Endothelial cell of umbilical vein (primary cell): ENCODE results near the gene HTT. TPM values are rescaled to one million over a fixed set of nuclear protein-coding genes. Genes with fewer than 3 reads are reported as not detected.

Source experiments
- BruUV-seq: library from RNA; stranded (reverse); fragments of 400-500 nt; replicated peaks from 2 replicates; lab custom pipeline; 2021; lab: Mats Ljungman, UMichigan
- CTCF ChIA-PET: fragments of 300-600, 350-600 bp; sonication (Branson Sonifier 250); formaldehyde crosslinking; loops from one replicate; lab custom pipeline; 2021; ENCODE audit warnings: antibody characterized with exemption, inconsistent platforms; lab: Charles Lee
- POLR2A ChIA-PET: fragments of 300-600, 350-600 bp; sonication (Branson Sonifier 250); formaldehyde crosslinking; loops from one replicate; lab custom pipeline; 2021; ENCODE audit warnings: antibody characterized with exemption, inconsistent platforms; lab: Charles Lee
- DNase-seq: peaks from one replicate; pipeline ENCODE4 v3.0.0-alpha.2; 2011; ENCODE audit warnings: low read depth, low spot score
- FAIRE-seq: peaks from 2 replicates; lab custom pipeline; 2011; peaks lifted over from hg19 to GRCh38; lab: Jason Lieb, UNC
- H2AFZ ChIP-seq: 2 replicates; pipeline ENCODE4 v1.6.0; 2012; ENCODE audit warnings: low read depth, low read length, control low read depth, inconsistent platforms
- H3K27ac ChIP-seq: 2 replicates; pipeline ENCODE4 v1.5.1; 2011; ENCODE audit warnings: low read depth, mild to moderate bottlenecking, control low read depth, low read length, moderate library complexity; ENCODE audit not compliant: insufficient read depth
- H3K27me3 ChIP-seq, 2 experiments: 2 replicates each; pipeline versions ENCODE4 v1.6.0 to v1.6.1; 2011; ENCODE audit warnings: low read length in 2 of 2, mixed read lengths in 1 of 2; ENCODE audit not compliant: control insufficient read depth in 2 of 2, insufficient read depth in 2 of 2
- H3K36me3 ChIP-seq, 2 experiments: 2 replicates in 1 of 2; 3 replicates in 1 of 2; pipeline ENCODE4 v1.5.1; 2011; ENCODE audit warnings: low read length in 2 of 2, mild to moderate bottlenecking in 1 of 2, moderate library complexity in 1 of 2; ENCODE audit not compliant: control insufficient read depth in 2 of 2, insufficient read depth in 2 of 2; ENCODE audit errors: extremely low read depth in 1 of 2
- H3K4me1 ChIP-seq: 3 replicates; pipeline ENCODE4 v1.5.1; 2011; ENCODE audit warnings: mild to moderate bottlenecking, low read length; ENCODE audit not compliant: control insufficient read depth, insufficient read depth; ENCODE audit errors: extremely low read depth
- H3K4me2 ChIP-seq: 2 replicates; pipeline ENCODE4 v1.6.1; 2011; ENCODE audit warnings: low read length, control low read depth, mixed read lengths; ENCODE audit not compliant: insufficient read depth
- H3K4me3 ChIP-seq, 3 experiments: fragments of 200-600 bp in 1 of 3; sonication (generic), shearing (Covaris generic) in 1 of 3; replicated peaks in 1 of 3; 2 replicates each; pipeline ENCODE4 v1.5.1; 2011 to 2016; ENCODE audit warnings: control low read depth in 3 of 3, low read length in 3 of 3, mild to moderate bottlenecking in 2 of 3, inconsistent platforms in 1 of 3, low read depth in 1 of 3, moderate library complexity in 1 of 3; ENCODE audit not compliant: insufficient read depth in 1 of 3
- H3K79me2 ChIP-seq: 2 replicates; pipeline ENCODE4 v1.6.0; 2012; ENCODE audit warnings: low read length, inconsistent platforms; ENCODE audit not compliant: control insufficient read depth, insufficient read depth
- H3K9ac ChIP-seq: replicated peaks from 2 replicates; pipeline ENCODE3; 2011; ENCODE audit warnings: low read length, control low read depth; ENCODE audit not compliant: insufficient read depth; ENCODE audit errors: extremely low read depth
- H3K9me1 ChIP-seq: replicated peaks from 3 replicates; pipeline ENCODE4 v1.6.0; 2011; ENCODE audit warnings: mild to moderate bottlenecking, low read length; ENCODE audit not compliant: control insufficient read depth, insufficient read depth; ENCODE audit errors: extremely low read depth
- H3K9me3 ChIP-seq: replicated peaks from 2 replicates; pipeline ENCODE4 v1.5.1; 2012; ENCODE audit warnings: low read length, inconsistent platforms; ENCODE audit not compliant: control insufficient read depth, insufficient read depth
- H4K20me1 ChIP-seq: replicated peaks from 2 replicates; pipeline ENCODE3; 2011; ENCODE audit warnings: mild to moderate bottlenecking, low read length; ENCODE audit not compliant: control insufficient read depth, insufficient read depth; ENCODE audit errors: extremely low read depth
- EZH2 ChIP-seq: IDR thresholded peaks from 2 replicates; pipeline ENCODE4 v1.6.1; 2012; ENCODE audit warnings: borderline replicate concordance, low read depth, mild to moderate bottlenecking, moderate library complexity, low read length, inconsistent platforms; ENCODE audit not compliant: severe bottlenecking
- FOS ChIP-seq: IDR thresholded peaks from 2 replicates; pipeline ENCODE4 v1.6.1; 2011; ENCODE audit warnings: mild to moderate bottlenecking, low read length, moderate library complexity, borderline replicate concordance; ENCODE audit not compliant: insufficient read depth
- GATA2 ChIP-seq: IDR thresholded peaks from 2 replicates; pipeline ENCODE4 v1.7.0; 2011; ENCODE audit warnings: low read depth, mild to moderate bottlenecking, moderate library complexity, mixed read lengths, low read length; ENCODE audit not compliant: insufficient read length, insufficient read depth
- JUN ChIP-seq: IDR thresholded peaks from 2 replicates; pipeline ENCODE4 v1.6.1; 2011; ENCODE audit warnings: borderline replicate concordance, low read depth; ENCODE audit not compliant: insufficient read length, insufficient read depth
- MYC ChIP-seq: IDR thresholded peaks from one replicate; pipeline ENCODE4 v1.6.1; 2011; ENCODE audit warnings: mild to moderate bottlenecking, low read depth, low read length
- POLR2A ChIP-seq: IDR thresholded peaks from 2 replicates; pipeline ENCODE4 v1.6.1; 2012; ENCODE audit warnings: low read depth, mild to moderate bottlenecking, control low read depth, low read length
- POLR2AphosphoS5 ChIP-seq: IDR thresholded peaks from 2 replicates; pipeline ENCODE4 v1.6.1; 2012; ENCODE audit warnings: low read depth, mild to moderate bottlenecking, control low read depth, low read length, moderate library complexity; ENCODE audit not compliant: insufficient read depth
- dilution Hi-C: fragments of 300-500 bp; cut with MboI; formaldehyde crosslinking; loops from one replicate; pipeline ENCODE4 v1.15.0; 2019; ENCODE audit warnings: low sequenced_read_pairs; ENCODE audit not compliant: extremely low pct_ligation_motif_present
- intact Hi-C: fragments of 100-400 bp; cut with micrococcal nuclease; formaldehyde crosslinking; loops from one replicate; pipeline ENCODE4 v1.10.0; 2022
- polyA plus RNA-seq, 4 experiments: library from polyadenylated mRNA; depleted of rRNA in 3 of 4; stranded (reverse) in 3 of 4; unstranded in 1 of 4; fragments of >200 nt; gene quantifications; 2 replicates each; pipeline versions ENCODE4 v1.2.1 to v1.2.3, GENCODE V29; 2011 to 2012; ENCODE audit warnings: missing spikeins in 1 of 4
- total RNA-seq: library from RNA; stranded (reverse); gene quantifications from 2 replicates; pipeline ENCODE4 v1.2.3, GENCODE V29; 2021
- TF ChIP-seq, protein P1 (sequence below), 2 donors: IDR thresholded peaks; 1 replicate in 1 of 2; 2 replicates in 1 of 2; pipeline ENCODE4 v1.5.1; 2011; ENCODE audit warnings: low read length in 2 of 2, mild to moderate bottlenecking in 2 of 2, moderate library complexity in 2 of 2, control low read depth in 1 of 2, inconsistent platforms in 1 of 2, low read depth in 1 of 2; ENCODE audit not compliant: insufficient read depth in 1 of 2; ENCODE audit errors: extremely low read depth in 1 of 2
- TF ChIP-seq, protein P2 (sequence below): IDR thresholded peaks from 2 replicates; pipeline ENCODE4 v1.6.1; 2011; ENCODE audit not compliant: insufficient read depth, insufficient read length

The HTT gene
- total and polyA plus RNA-seq, 2 donors (not counting 3 experiments of a cell fraction or from before 2014, with no cell fraction given) = 15.7 to 61.2 TPM

GRCh38 chr4:3291411-3291968, 217.0 kb downstream of the HTT start:
- Histone ChIP-seq H3K27me3 (no peaks in the 10 kb centered on the region), H3K4me2 (peak overlapping the region; percentile 70), H3K36me3 (no peaks in the 10 kb centered on the region), H3K9me3 (no peaks in the 10 kb centered on the region), H3K9me1 (no peaks in the 10 kb centered on the region), H3K9ac (peak overlapping the region; percentile 47), H3K79me2 (peaks cover 30% of the 10 kb centered on the region), H3K4me3 (peak overlapping the region; percentile 29 to 64 (median 42)), H3K27ac (peak overlapping the region; percentile 61), H2AFZ (peak overlapping the region; percentile 40), H4K20me1 (no peaks in the 10 kb centered on the region), H3K4me1 (peaks cover 18% of the 10 kb centered on the region)
- FAIRE-seq (peak; percentile 12), DNase-seq (no peak)
- dilution Hi-C loops = no loop called here
- intact Hi-C loops = loop anchor here (5.0 kb wide), 1 partner anchor 219 kb away; the partner anchor contains the start of genes HTT and HTT-AS
- ChIA-PET POLR2A (interaction anchor here (1.2 to 1.5 kb wide), 3 partner anchors 13 to 44 kb away, joined by 3 to 4 read pairs (median 4); no protein-coding TSS in a partner anchor), CTCF (interaction anchor here (0.8 to 1.8 kb wide), 4 partner anchors 13 to 190 kb away, joined by 3 to 5 read pairs (median 4); no protein-coding TSS in a partner anchor)
- TF ChIP-seq, protein P1, sequence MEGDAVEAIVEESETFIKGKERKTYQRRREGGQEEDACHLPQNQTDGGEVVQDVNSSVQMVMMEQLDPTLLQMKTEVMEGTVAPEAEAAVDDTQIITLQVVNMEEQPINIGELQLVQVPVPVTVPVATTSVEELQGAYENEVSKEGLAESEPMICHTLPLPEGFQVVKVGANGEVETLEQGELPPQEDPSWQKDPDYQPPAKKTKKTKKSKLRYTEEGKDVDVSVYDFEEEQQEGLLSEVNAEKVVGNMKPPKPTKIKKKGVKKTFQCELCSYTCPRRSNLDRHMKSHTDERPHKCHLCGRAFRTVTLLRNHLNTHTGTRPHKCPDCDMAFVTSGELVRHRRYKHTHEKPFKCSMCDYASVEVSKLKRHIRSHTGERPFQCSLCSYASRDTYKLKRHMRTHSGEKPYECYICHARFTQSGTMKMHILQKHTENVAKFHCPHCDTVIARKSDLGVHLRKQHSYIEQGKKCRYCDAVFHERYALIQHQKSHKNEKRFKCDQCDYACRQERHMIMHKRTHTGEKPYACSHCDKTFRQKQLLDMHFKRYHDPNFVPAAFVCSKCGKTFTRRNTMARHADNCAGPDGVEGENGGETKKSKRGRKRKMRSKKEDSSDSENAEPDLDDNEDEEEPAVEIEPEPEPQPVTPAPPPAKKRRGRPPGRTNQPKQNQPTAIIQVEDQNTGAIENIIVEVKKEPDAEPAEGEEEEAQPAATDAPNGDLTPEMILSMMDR (IDR thresholded peaks at IDR 0.05; ENCODE audit: extremely low read depth in 1 of 2, insufficient read depth in 1 of 2, low read depth in 1 of 2, low read length in 2 of 2) = no peak
- TF ChIP-seq, protein P2, sequence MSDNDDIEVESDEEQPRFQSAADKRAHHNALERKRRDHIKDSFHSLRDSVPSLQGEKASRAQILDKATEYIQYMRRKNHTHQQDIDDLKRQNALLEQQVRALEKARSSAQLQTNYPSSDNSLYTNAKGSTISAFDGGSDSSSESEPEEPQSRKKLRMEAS = no peak
- TF ChIP-seq GATA2 (no peak), EZH2 (no peak), FOS (no peak), JUN (no peak), POLR2AphosphoS5 (no peak), POLR2A (no peak), MYC (no peak)
- BruUV-seq = TSS peak; percentile 63
